ENCODE measurements around the gene ZNF70.

ZNF70 gene

DNA sequence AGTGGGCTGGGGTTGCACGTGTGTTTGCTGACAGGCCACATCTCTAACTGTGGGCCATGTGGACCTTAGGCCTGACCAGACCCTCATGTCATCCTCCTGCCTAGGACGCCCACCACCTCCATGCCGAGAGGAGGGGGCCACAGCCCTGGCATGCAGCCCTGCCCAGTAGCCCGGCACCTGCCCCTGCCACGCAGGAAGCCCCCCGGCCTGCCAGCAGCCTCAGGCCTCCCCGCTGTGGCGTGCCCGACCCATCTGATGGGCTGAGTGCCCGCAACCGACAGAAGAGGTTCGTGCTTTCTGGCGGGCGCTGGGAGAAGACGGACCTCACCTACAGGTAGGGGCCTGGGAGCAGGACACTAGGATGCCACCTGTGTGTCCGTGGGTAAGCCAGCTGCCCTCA, 28.2 kb upstream of the ZNF70 start:
- H3K4me3 ChIP-seq (ENCODE audit: low read depth, low read length) = no peak overlapping the region
- TF ChIP-seq, protein P1, sequence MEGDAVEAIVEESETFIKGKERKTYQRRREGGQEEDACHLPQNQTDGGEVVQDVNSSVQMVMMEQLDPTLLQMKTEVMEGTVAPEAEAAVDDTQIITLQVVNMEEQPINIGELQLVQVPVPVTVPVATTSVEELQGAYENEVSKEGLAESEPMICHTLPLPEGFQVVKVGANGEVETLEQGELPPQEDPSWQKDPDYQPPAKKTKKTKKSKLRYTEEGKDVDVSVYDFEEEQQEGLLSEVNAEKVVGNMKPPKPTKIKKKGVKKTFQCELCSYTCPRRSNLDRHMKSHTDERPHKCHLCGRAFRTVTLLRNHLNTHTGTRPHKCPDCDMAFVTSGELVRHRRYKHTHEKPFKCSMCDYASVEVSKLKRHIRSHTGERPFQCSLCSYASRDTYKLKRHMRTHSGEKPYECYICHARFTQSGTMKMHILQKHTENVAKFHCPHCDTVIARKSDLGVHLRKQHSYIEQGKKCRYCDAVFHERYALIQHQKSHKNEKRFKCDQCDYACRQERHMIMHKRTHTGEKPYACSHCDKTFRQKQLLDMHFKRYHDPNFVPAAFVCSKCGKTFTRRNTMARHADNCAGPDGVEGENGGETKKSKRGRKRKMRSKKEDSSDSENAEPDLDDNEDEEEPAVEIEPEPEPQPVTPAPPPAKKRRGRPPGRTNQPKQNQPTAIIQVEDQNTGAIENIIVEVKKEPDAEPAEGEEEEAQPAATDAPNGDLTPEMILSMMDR (IDR thresholded peaks at IDR 0.05; ENCODE audit: low read depth, low read length) = no peak

DNA sequence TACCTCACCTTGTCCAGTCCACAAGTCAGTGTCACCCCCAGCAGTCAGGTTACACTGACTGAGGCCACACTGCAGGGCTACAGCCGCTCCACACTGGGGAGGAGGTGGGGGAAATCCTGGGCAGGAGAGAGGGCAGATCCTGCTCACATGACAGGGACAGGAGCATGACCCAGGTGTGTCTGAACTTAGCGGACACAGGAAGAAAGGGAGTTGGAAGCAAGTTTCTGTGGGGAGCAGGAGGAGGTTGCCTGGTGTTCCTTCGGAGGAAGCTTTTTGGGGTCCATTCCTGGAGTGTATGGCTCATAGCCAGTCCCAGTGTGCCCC, 27.6 kb upstream of the ZNF70 start:
- H3K4me3 ChIP-seq (ENCODE audit: low read depth, low read length) = no peak overlapping the region
- TF ChIP-seq, protein P1 (IDR thresholded peaks at IDR 0.05; ENCODE audit: low read depth, low read length) = no peak

DNA sequence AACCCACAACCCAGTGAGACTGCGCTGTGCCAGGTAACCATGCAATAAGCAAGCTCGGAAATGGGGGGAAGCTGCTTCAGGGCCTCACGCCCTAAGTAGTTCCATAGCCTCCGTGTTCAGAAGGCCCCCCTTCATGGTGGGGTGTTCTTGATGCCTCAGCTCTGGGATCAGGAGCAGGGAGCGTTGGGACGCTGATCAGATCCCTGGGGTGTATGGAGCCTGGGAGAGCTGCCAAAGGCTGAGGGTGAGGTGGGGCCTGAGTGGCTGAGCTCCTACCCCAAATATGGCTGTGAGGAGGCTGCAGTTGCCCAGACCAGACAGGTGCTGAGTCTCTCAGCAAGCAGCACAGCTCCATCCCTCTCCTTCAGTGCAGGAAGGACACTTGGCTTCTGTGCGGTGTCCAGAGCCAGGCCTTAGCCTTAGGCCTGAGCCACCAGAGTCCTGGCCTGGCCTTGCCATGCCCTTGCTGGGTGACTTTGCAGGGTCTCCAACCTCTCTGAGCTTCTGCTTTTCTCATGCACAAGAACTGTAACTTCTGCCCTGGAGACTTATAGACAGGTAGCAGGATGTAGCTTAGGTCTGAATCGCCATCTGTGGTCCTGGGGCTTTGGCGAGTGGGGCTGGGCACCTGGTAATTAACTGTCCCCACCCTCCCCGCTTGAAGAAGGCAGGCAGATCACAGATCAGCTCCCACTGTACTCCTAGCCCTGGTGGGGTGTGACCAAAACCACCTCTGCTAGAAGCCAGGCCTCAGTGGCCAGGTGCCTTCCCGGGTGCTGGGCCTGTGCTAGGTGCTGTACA, 27.1 kb upstream of the ZNF70 start:
- H3K4me3 ChIP-seq (ENCODE audit: low read depth, low read length) = no peak overlapping the region
- TF ChIP-seq, protein P1 (IDR thresholded peaks at IDR 0.05; ENCODE audit: low read depth, low read length) = no peak

DNA sequence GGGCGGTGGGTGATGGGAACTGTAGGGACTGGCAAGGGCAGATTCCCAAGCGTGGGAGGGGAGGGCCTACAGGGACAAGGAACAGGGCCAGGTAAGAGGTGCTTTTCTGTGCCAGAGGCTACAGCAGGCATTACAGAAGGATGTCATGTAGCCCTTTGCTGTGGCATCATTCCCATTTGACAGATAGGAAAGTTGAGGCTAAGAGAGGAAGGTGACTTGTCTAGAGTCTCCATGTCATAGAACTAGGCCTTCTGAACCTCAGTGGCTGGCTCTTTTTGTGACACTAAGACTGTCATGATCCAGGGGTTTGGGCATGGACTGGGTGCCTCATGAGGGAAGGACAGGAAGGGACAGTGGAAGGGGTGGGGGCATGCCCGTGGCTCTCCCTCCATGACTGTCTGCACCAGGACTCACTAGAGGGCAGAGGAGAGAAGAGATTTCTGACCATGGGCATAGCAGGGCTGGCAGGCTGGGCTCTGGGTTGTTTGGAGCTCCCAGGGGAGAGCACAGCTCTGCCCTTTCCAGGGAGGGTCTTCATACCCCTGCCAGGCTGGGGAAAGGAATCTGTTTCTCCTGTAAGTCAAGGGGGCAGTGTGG, 25.0 kb upstream of the ZNF70 start:
- TF ChIP-seq, protein P1 (IDR thresholded peaks at IDR 0.05; ENCODE audit: low read depth, low read length) = no peak

DNA sequence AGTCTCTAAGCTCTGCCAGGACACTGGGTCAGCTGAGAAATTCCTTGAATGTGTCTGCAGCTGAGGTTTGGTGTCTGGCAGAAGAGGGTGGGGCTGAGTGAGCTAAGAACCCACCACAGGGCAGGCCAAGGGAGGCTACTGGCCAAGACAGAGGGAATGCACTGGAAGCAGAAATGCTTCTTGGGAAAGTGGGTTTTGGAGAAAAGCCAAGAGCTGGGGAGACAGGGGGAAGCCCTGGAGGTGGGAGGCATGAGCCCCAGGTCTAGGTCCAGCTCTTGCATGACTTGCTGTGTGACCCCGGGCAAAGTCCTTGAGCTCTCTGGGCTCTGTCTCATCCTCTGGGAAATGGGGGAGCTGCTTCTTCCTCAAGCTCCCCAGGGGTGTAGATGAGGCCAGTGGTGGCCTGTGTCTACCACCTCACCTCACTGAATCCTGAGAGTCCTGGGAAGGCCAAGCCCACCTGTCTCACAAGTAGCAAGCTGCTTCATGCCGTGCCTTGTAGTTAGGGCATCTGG, 24.1 kb upstream of the ZNF70 start:
- no peak overlapping the region for H3K4me3 ChIP-seq (ENCODE audit: low read depth, low read length)
- TF ChIP-seq, protein P1 (IDR thresholded peaks at IDR 0.05; ENCODE audit: low read depth, low read length) = no peak

More for the DNA sequence above, 25.0 kb upstream of the ZNF70 start:
- no peak overlapping the region for H3K4me3 ChIP-seq (ENCODE audit: low read depth, low read length)

DNA sequence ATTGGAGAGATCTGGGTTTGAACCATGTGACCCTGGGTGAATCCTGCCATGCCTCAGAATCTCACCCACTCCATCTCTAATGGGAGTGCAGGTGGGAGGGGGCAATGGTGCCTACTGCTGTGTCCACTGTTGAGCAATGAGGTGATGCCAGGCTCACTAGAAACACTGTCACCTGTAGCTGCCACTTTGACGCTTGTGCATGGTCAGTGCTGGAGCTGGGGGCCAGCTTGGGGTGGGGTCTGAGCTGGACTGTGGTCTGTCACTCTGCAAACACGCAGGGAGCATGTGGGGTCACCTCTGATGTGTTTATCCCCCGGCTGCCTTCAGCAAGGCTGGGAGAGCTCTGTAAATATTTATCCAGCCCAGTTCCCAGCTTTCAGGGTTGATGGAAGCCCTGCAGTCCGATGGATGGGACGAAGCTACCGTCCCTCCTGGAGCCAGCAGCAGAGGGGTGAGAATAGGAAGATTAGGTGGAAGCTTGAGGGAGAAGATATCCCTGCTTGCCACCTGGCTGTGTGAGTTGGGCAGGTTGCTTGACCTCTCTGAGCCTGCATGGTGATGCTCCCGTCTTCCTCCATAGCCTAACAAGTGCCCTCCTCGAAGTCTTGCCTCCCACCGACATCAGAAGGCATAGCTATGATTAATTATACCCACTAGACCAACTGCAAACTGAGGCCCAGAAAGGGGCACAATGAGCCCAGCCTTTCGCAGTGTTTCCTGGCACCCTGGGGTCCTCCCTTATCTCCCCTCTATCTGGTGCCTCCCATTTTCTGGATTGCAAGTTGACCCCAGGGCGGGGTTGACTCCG, 23.4 kb upstream of the ZNF70 start:
- no peak overlapping the region for H3K4me3 ChIP-seq (ENCODE audit: low read depth, low read length)
- TF ChIP-seq, protein P1 (IDR thresholded peaks at IDR 0.05; ENCODE audit: low read depth, low read length) = no peak
